ENCODE measurements around the gene ATAD2B.

ATAD2B gene

GRCh38 chr2:23837871-23838270 is 89.1 kb downstream of the ATAD2B start:
- no peak for DNase-seq (ENCODE audit: low read depth in 2 of 2)

GRCh38 chr2:23836971-23837565 is 89.9 kb downstream of the ATAD2B start:
- no peak for DNase-seq (ENCODE audit: low read depth in 2 of 2)

GRCh38 chr2:23836505-23836904 is 90.4 kb downstream of the ATAD2B start:
- no peak for DNase-seq (ENCODE audit: low read depth in 2 of 2)

- DNase-seq (ENCODE audit: low read depth in 2 of 2) = no peak
These were observed 90.9 kb downstream of the ATAD2B start for GRCh38 chr2:23835988-23836387.

GRCh38 chr2:23835423-23835822 is 91.5 kb downstream of the ATAD2B start:
- no peak for DNase-seq (ENCODE audit: low read depth in 2 of 2)

GRCh38 chr2:23828986-23829385 is 97.9 kb downstream of the ATAD2B start:
- DNase-seq (ENCODE audit: low read depth in 2 of 2) = no peak

GRCh38 chr2:23828256-23828980 is 98.5 kb downstream of the ATAD2B start:
- DNase-seq (ENCODE audit: low read depth in 2 of 2) = no peak

- no peak for DNase-seq (ENCODE audit: low read depth in 2 of 2)
These were observed 99.6 kb downstream of the ATAD2B start for GRCh38 chr2:23827287-23827686.

GRCh38 chr2:23826771-23827170 is 100.2 kb downstream of the ATAD2B start:
- DNase-seq (ENCODE audit: low read depth in 2 of 2) = no peak

GRCh38 chr2:23826040-23826439 is 100.9 kb downstream of the ATAD2B start:
- no peak for DNase-seq (ENCODE audit: low read depth in 2 of 2)

- DNase-seq (ENCODE audit: low read depth in 2 of 2) = no peak
These were observed 102.1 kb downstream of the ATAD2B start for GRCh38 chr2:23824777-23825212.

- no peak for DNase-seq (ENCODE audit: low read depth in 2 of 2)
These were observed 103.1 kb downstream of the ATAD2B start for GRCh38 chr2:23823863-23824262.

GRCh38 chr2:23814963-23815362 is 112.0 kb downstream of the ATAD2B start:
- DNase-seq (ENCODE audit: low read depth in 2 of 2) = no peak

GRCh38 chr2:23813438-23813837 is 113.5 kb downstream of the ATAD2B start:
- DNase-seq (ENCODE audit: low read depth in 2 of 2) = no peak

GRCh38 chr2:23809150-23809549 is 117.8 kb downstream of the ATAD2B start:
- no peak for DNase-seq (ENCODE audit: low read depth in 2 of 2)

GRCh38 chr2:23806665-23807249 is 120.2 kb downstream of the ATAD2B start:
- DNase-seq (ENCODE audit: low read depth in 2 of 2) = no peak

GRCh38 chr2:23806201-23806600 is 120.7 kb downstream of the ATAD2B start:
- DNase-seq (ENCODE audit: low read depth in 2 of 2) = no peak

GRCh38 chr2:23803965-23804542 is 122.9 kb downstream of the ATAD2B start:
- no peak for DNase-seq (ENCODE audit: low read depth in 2 of 2)

GRCh38 chr2:23803264-23803964 is 123.5 kb downstream of the ATAD2B start:
- DNase-seq (ENCODE audit: low read depth in 2 of 2) = no peak

GRCh38 chr2:23801396-23801795 is 125.5 kb downstream of the ATAD2B start:
- DNase-seq (ENCODE audit: low read depth in 2 of 2) = no peak

- DNase-seq (ENCODE audit: low read depth in 2 of 2) = no peak
These were observed 132.7 kb downstream of the ATAD2B start for GRCh38 chr2:23794234-23794633.

- DNase-seq (ENCODE audit: low read depth in 2 of 2) = no peak
These were observed 133.4 kb downstream of the ATAD2B start for GRCh38 chr2:23793476-23793875.
